Measurements from ENCODE around the gene SFMBT1.

The SFMBT1 gene

GRCh38 chr3:52971895-52972294 is 74.0 kb downstream of the SFMBT1 start:
- Histone ChIP-seq H3K4me1 (ENCODE audit: insufficient read depth, low read length, severe bottlenecking) (peaks cover 36% of the 10 kb centered on the region), H3K27me3 (ENCODE audit: insufficient read depth, low read length) (no peaks in the 10 kb centered on the region), H3F3A (ENCODE audit: insufficient read depth, low read length) (no peaks in the 10 kb centered on the region), H4K20me1 (ENCODE audit: insufficient read depth, low read length) (no peaks in the 10 kb centered on the region), H3K9ac (ENCODE audit: low read length) (no peak overlapping the region), H2AFZ (ENCODE audit: low read length) (no peak overlapping the region), H3K4me2 (ENCODE audit: low read length) (peak overlapping the region; percentile 4; the same call in 1 of the 2 replicates), H3K79me2 (ENCODE audit: insufficient read depth, low read length) (0 out of 2 replicates have a peak, but pooled peaks cover 10% of the 10 kb centered on the region), H3K36me3 (ENCODE audit: insufficient read depth, low read length) (no peaks in the 10 kb centered on the region; the same call in 1 of the 2 replicates), H3K27ac (ENCODE audit: low read depth, low read length, poor library complexity, severe bottlenecking) (no peak overlapping the region), H3K9me3 (ENCODE audit: low read length) (no peaks in the 10 kb centered on the region), H3K4me3 (ENCODE audit: low read depth, low read length, poor library complexity, severe bottlenecking) (no peak overlapping the region), H3K9me2 (ENCODE audit: low read depth, low read length) (no peaks in the 10 kb centered on the region)
- TF ChIP-seq CTCF (IDR thresholded peaks at IDR 0.05; ENCODE audit: low read length) (no peak), EZH2 (IDR thresholded peaks at IDR 0.05; ENCODE audit: borderline replicate concordance, low read length) (no peak)

GRCh38 chr3:52967398-52967797 is 78.5 kb downstream of the SFMBT1 start:
- H3K4me1 ChIP-seq (ENCODE audit: insufficient read depth, low read length, severe bottlenecking), result peaks cover 21% of the 10 kb centered on the region
- no peak overlapping the region for H3K4me2 ChIP-seq (ENCODE audit: low read length)
- no peak overlapping the region for H3K9ac ChIP-seq (ENCODE audit: low read length)
- no peaks in the 10 kb centered on the region for H3K27me3 ChIP-seq (ENCODE audit: insufficient read depth, low read length)
- H3K9me3 ChIP-seq (ENCODE audit: low read length), result no peaks in the 10 kb centered on the region
- no peaks in the 10 kb centered on the region for H4K20me1 ChIP-seq (ENCODE audit: insufficient read depth, low read length)
- no peaks in the 10 kb centered on the region for H3K79me2 ChIP-seq (ENCODE audit: insufficient read depth, low read length)
- no peak overlapping the region for H2AFZ ChIP-seq (ENCODE audit: low read length)
- no peaks in the 10 kb centered on the region for H3K9me2 ChIP-seq (ENCODE audit: low read depth, low read length)
- no peaks in the 10 kb centered on the region; the same call in 1 of the 2 replicates for H3K36me3 ChIP-seq (ENCODE audit: insufficient read depth, low read length)
- no peak overlapping the region for H3K27ac ChIP-seq (ENCODE audit: low read depth, low read length, poor library complexity, severe bottlenecking)
- no peak overlapping the region for H3K4me3 ChIP-seq (ENCODE audit: low read depth, low read length, poor library complexity, severe bottlenecking)
- H3F3A ChIP-seq (ENCODE audit: insufficient read depth, low read length), result no peaks in the 10 kb centered on the region; the same call in 1 of the 2 replicates
- TF ChIP-seq CTCF (IDR thresholded peaks at IDR 0.05; ENCODE audit: low read length) (no peak), EZH2 (IDR thresholded peaks at IDR 0.05; ENCODE audit: borderline replicate concordance, low read length) (no peak)

GRCh38 chr3:52962160-52962559 is 83.7 kb downstream of the SFMBT1 start:
- no peak overlapping the region for H3K4me2 ChIP-seq (ENCODE audit: low read length)
- no peak overlapping the region for H3K27ac ChIP-seq (ENCODE audit: low read depth, low read length, poor library complexity, severe bottlenecking)
- no peaks in the 10 kb centered on the region for H4K20me1 ChIP-seq (ENCODE audit: insufficient read depth, low read length)
- no peaks in the 10 kb centered on the region for H3K9me3 ChIP-seq (ENCODE audit: low read length)
- H3K4me3 ChIP-seq (ENCODE audit: low read depth, low read length, poor library complexity, severe bottlenecking), result no peak overlapping the region
- no peaks in the 10 kb centered on the region for H3K9me2 ChIP-seq (ENCODE audit: low read depth, low read length)
- no peak overlapping the region for H2AFZ ChIP-seq (ENCODE audit: low read length)
- no peaks in the 10 kb centered on the region for H3K27me3 ChIP-seq (ENCODE audit: insufficient read depth, low read length)
- H3K9ac ChIP-seq (ENCODE audit: low read length), result no peak overlapping the region
- no peaks in the 10 kb centered on the region for H3K79me2 ChIP-seq (ENCODE audit: insufficient read depth, low read length)
- TF ChIP-seq CTCF (IDR thresholded peaks at IDR 0.05; ENCODE audit: low read length), result no peak
- no peak for TF ChIP-seq EZH2 (IDR thresholded peaks at IDR 0.05; ENCODE audit: borderline replicate concordance, low read length)
- H3F3A ChIP-seq (ENCODE audit: insufficient read depth, low read length), result no peaks in the 10 kb centered on the region; the same call in 1 of the 2 replicates
- peaks cover 5% of the 10 kb centered on the region for H3K36me3 ChIP-seq (ENCODE audit: insufficient read depth, low read length)
- peaks cover 12% of the 10 kb centered on the region for H3K4me1 ChIP-seq (ENCODE audit: insufficient read depth, low read length, severe bottlenecking)
